GM12878 (cell line): ENCODE data around the gene DMRT1.

Experiments
- CBX5 ChIP-seq: sonication (generic); IDR thresholded peaks from 2 replicates; pipeline ENCODE4 v1.6.1; 2016; ENCODE audit warnings: low read depth, moderate library complexity, mild to moderate bottlenecking, inconsistent platforms
- CTCF ChIP-seq, 3 experiments: IDR thresholded peaks in 2 of 3; conservative IDR thresholded peaks in 1 of 3; 2 replicates each; pipeline ENCODE4 v1.5.1; 2011; ENCODE audit warnings: low read depth in 3 of 3, low read length in 3 of 3, mild to moderate bottlenecking in 3 of 3, control low read depth in 2 of 3, moderate library complexity in 2 of 3, inconsistent platforms in 1 of 3, mixed read lengths in 1 of 3; ENCODE audit not compliant: control insufficient read depth in 2 of 3, insufficient read depth in 1 of 3; ENCODE audit errors: extremely low read depth in 1 of 3
- FOXK2 ChIP-seq: fragments of 450-650 bp; IDR thresholded peaks from 2 replicates; pipeline ENCODE4 v1.6.1; 2017; ENCODE audit warnings: mild to moderate bottlenecking, moderate library complexity
- IKZF1 ChIP-seq: fragments of 450-650 bp; conservative IDR thresholded peaks from 2 replicates; pipeline ENCODE4 v1.6.1; 2017; ENCODE audit warnings: antibody characterized with exemption, mild to moderate bottlenecking
- NFIC ChIP-seq: IDR thresholded peaks from 2 replicates; pipeline ENCODE4 v1.6.1; 2012; ENCODE audit warnings: low read depth, mild to moderate bottlenecking, inconsistent platforms, low read length, moderate library complexity
- NFYA ChIP-seq: IDR thresholded peaks from 2 replicates; pipeline ENCODE4 v1.6.1; 2011; ENCODE audit warnings: low read depth, mild to moderate bottlenecking, low read length, improper control_type of control experiment, borderline replicate concordance
- POLR2A ChIP-seq: IDR thresholded peaks from 2 replicates; pipeline ENCODE4 v1.6.1; 2011; ENCODE audit warnings: low read depth, mild to moderate bottlenecking, low read length
- TCF12 ChIP-seq: IDR thresholded peaks from 2 replicates; pipeline ENCODE4 v1.6.1; 2011; ENCODE audit warnings: low read depth, mild to moderate bottlenecking, low read length
- YY1 ChIP-seq: IDR thresholded peaks from 2 replicates; pipeline ENCODE4 v1.6.1; 2011; ENCODE audit warnings: low read depth, mild to moderate bottlenecking, low read length
- ZBTB11 ChIP-seq: fragments of 450-650 bp; formaldehyde crosslinking; IDR thresholded peaks from 2 replicates; pipeline ENCODE4 v1.5.0; 2022; ENCODE audit warnings: mild to moderate bottlenecking, missing genetic modification characterization
- ZNF592 ChIP-seq: fragments of 450-650 bp; IDR thresholded peaks from 2 replicates; pipeline ENCODE4 v1.6.1; 2017; ENCODE audit warnings: mild to moderate bottlenecking, moderate library complexity
- TF ChIP-seq, protein P1 (sequence below): IDR thresholded peaks from 2 replicates; pipeline ENCODE4 v1.6.1; 2011; ENCODE audit warnings: low read depth, low read length, improper control_type of control experiment, borderline replicate concordance
- TF ChIP-seq, protein P2 (sequence below): IDR thresholded peaks from 2 replicates; pipeline ENCODE4 v1.6.1; 2011; ENCODE audit warnings: low read depth, mild to moderate bottlenecking, low read length, moderate library complexity, borderline replicate concordance; ENCODE audit errors: extremely low read depth
- TF ChIP-seq, protein P3 (sequence below): IDR thresholded peaks from 2 replicates; pipeline ENCODE4 v1.6.1; 2012; ENCODE audit warnings: low read depth, low read length, improper control_type of control experiment

DNA sequence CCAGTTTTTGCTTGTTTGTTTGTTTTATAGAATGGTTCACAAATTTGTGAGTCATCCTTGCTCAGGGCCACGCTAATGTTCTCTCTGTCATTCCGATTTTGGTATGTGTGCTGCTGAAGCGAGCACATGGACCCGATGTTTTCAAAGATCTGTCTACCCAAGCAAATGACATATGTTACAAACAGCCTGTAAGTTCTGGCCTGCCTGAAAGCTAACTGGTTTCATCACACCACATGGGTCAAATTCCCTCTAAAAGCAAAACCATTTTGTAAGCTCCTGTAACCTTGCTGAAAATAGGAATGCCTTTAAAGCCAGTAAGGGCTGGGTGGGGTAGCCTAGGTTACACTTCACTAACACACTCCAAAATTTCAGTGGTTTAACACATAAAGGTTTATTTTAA lies 160.3 kb downstream of the DMRT1 start:
- TF ChIP-seq POLR2A = no peak
- TF ChIP-seq CTCF (IDR thresholded peaks at IDR 0.05 in 2 of 3, conservative IDR thresholded peaks at IDR 0.05 in 1 of 3; ENCODE audit: control insufficient read depth in 2 of 3, extremely low read depth in 1 of 3, insufficient read depth in 1 of 3, low read depth in 3 of 3, low read length in 3 of 3) = no peak
- TF ChIP-seq, protein P1, sequence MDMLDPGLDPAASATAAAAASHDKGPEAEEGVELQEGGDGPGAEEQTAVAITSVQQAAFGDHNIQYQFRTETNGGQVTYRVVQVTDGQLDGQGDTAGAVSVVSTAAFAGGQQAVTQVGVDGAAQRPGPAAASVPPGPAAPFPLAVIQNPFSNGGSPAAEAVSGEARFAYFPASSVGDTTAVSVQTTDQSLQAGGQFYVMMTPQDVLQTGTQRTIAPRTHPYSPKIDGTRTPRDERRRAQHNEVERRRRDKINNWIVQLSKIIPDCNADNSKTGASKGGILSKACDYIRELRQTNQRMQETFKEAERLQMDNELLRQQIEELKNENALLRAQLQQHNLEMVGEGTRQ = no peak
- TF ChIP-seq FOXK2 = no peak
- TF ChIP-seq, protein P2, sequence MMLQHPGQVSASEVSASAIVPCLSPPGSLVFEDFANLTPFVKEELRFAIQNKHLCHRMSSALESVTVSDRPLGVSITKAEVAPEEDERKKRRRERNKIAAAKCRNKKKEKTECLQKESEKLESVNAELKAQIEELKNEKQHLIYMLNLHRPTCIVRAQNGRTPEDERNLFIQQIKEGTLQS = no peak
- no peak for TF ChIP-seq ZNF592
- TF ChIP-seq CBX5 = no peak
- no peak for TF ChIP-seq ZBTB11 (CRISPR knock-in tag)
- no peak for TF ChIP-seq NFYA
- no peak for TF ChIP-seq IKZF1
- TF ChIP-seq, protein P3, sequence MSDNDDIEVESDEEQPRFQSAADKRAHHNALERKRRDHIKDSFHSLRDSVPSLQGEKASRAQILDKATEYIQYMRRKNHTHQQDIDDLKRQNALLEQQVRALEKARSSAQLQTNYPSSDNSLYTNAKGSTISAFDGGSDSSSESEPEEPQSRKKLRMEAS = no peak
- no peak for TF ChIP-seq YY1
- TF ChIP-seq NFIC = no peak
- no peak for TF ChIP-seq TCF12
